HG03342 (cell line): ENCODE measurements around the gene CACNA1B.

Source experiments
- ATAC-seq: cut with Tn5 transposase; IDR thresholded peaks from one replicate; pipeline ENCODE4 v1.9.1; 2021; ENCODE audit warnings: mild to moderate bottlenecking, moderate library complexity; ENCODE audit not compliant: unreplicated experiment

Gene CACNA1B

GRCh38 chr9:138025908-138026307 is 148.3 kb downstream of the CACNA1B start:
- no peak for ATAC-seq

GRCh38 chr9:138028596-138028995 is 151.0 kb downstream of the CACNA1B start:
- no peak for ATAC-seq

GRCh38 chr9:138031186-138031585 is 153.6 kb downstream of the CACNA1B start:
- no peak for ATAC-seq

GRCh38 chr9:138033950-138034349 is 156.4 kb downstream of the CACNA1B start:
- no peak for ATAC-seq

- no peak for ATAC-seq
These were observed 159.6 kb downstream of the CACNA1B start for GRCh38 chr9:138037140-138037539.

- no peak for ATAC-seq
These were observed 160.7 kb downstream of the CACNA1B start for GRCh38 chr9:138038244-138038671.

GRCh38 chr9:138040446-138041430 is 163.2 kb downstream of the CACNA1B start:
- ATAC-seq: no peak

- no peak for ATAC-seq
These were observed 164.6 kb downstream of the CACNA1B start for GRCh38 chr9:138042146-138042545.

GRCh38 chr9:138042640-138043039 is 165.1 kb downstream of the CACNA1B start:
- ATAC-seq: no peak

GRCh38 chr9:138043061-138043410 is 165.5 kb downstream of the CACNA1B start:
- no peak for ATAC-seq

GRCh38 chr9:138043411-138044345 is 166.1 kb downstream of the CACNA1B start:
- ATAC-seq: no peak

GRCh38 chr9:138044485-138045383 is 167.2 kb downstream of the CACNA1B start:
- no peak for ATAC-seq

- no peak for ATAC-seq
These were observed 168.2 kb downstream of the CACNA1B start for GRCh38 chr9:138045541-138046490.

- no peak for ATAC-seq
These were observed 169.2 kb downstream of the CACNA1B start for GRCh38 chr9:138046641-138047301.

GRCh38 chr9:138047469-138048040 is 170.0 kb downstream of the CACNA1B start:
- ATAC-seq: no peak

- no peak for ATAC-seq
These were observed 170.6 kb downstream of the CACNA1B start for GRCh38 chr9:138048184-138048583.

- ATAC-seq: no peak
These were observed 171.7 kb downstream of the CACNA1B start for GRCh38 chr9:138049085-138049778.
